ENCODE data around the gene BTAF1. TPM values are rescaled to one million over a fixed set of nuclear protein-coding genes. Genes with fewer than 3 reads are reported as not detected.

Gene BTAF1
- total RNA-seq, 1 donor from 2014 or later: 29.2 TPM

- no peak for TF ChIP-seq EZH2 (IDR thresholded peaks at IDR 0.05; ENCODE audit: insufficient read depth, low read length)
- no peak for TF ChIP-seq CTCF (IDR thresholded peaks at IDR 0.05; ENCODE audit: insufficient read depth, low read depth, low read length)
- H3K79me2 ChIP-seq (ENCODE audit: insufficient read depth, low read length): no peaks in the 10 kb centered on the region
- no peaks in the 10 kb centered on the region for H3K27me3 ChIP-seq (ENCODE audit: insufficient read depth, low read length)
- H3K4me2 ChIP-seq (ENCODE audit: low read length): peak overlapping the region; percentile 6
- no peaks in the 10 kb centered on the region for H3K36me3 ChIP-seq (ENCODE audit: insufficient read depth, low read length)
- DNase-seq (ENCODE audit: low read depth): no peak
- no peak overlapping the region for H3K4me3 ChIP-seq (ENCODE audit: insufficient read depth, low read depth, low read length)
- no peaks in the 10 kb centered on the region for H3K36me3 Mint-ChIP-seq (ENCODE audit: low read depth, unreplicated experiment)
- peaks cover 13% of the 10 kb centered on the region for H3K4me1 ChIP-seq (ENCODE audit: insufficient read depth, low read length)
- H3K9me3 Mint-ChIP-seq (ENCODE audit: unreplicated experiment): no peaks in the 10 kb centered on the region
- H3K27ac Mint-ChIP-seq (ENCODE audit: unreplicated experiment): no peak overlapping the region
- H3K9me3 ChIP-seq (ENCODE audit: insufficient read depth, low read depth, low read length): no peaks in the 10 kb centered on the region
- no peak for FAIRE-seq
- peaks cover 5% of the 10 kb centered on the region for H3K4me1 Mint-ChIP-seq (ENCODE audit: low read depth, unreplicated experiment)
- no peak overlapping the region for H3K9ac ChIP-seq (ENCODE audit: low read length)
- peak overlapping the region; percentile 24 for H2AFZ ChIP-seq (ENCODE audit: low read depth, low read length)
- H3K4me3 Mint-ChIP-seq (ENCODE audit: unreplicated experiment): no peak overlapping the region
- H3K27ac ChIP-seq (ENCODE audit: low read depth, low read length): no peak overlapping the region
- H4K20me1 ChIP-seq (ENCODE audit: insufficient read depth, low read length): no peaks in the 10 kb centered on the region
- H3K27me3 Mint-ChIP-seq (ENCODE audit: low read depth, unreplicated experiment): no peaks in the 10 kb centered on the region
These were observed 43.9 kb upstream of the BTAF1 start for GRCh38 chr10:91879515-91880170.

- H3K79me2 ChIP-seq (ENCODE audit: insufficient read depth, low read length): no peaks in the 10 kb centered on the region
- peak overlapping the region; percentile 24 for H2AFZ ChIP-seq (ENCODE audit: low read depth, low read length)
- FAIRE-seq (no peak), DNase-seq (ENCODE audit: low read depth) (no peak)
- Mint-ChIP-seq H3K4me1 (ENCODE audit: low read depth, unreplicated experiment) (peaks cover 5% of the 10 kb centered on the region), H3K27ac (ENCODE audit: unreplicated experiment) (no peak overlapping the region), H3K4me3 (ENCODE audit: unreplicated experiment) (no peak overlapping the region), H3K36me3 (ENCODE audit: low read depth, unreplicated experiment) (no peaks in the 10 kb centered on the region), H3K9me3 (ENCODE audit: unreplicated experiment) (no peaks in the 10 kb centered on the region), H3K27me3 (ENCODE audit: low read depth, unreplicated experiment) (no peaks in the 10 kb centered on the region)
- H3K4me1 ChIP-seq (ENCODE audit: insufficient read depth, low read length): peaks cover 13% of the 10 kb centered on the region
- no peaks in the 10 kb centered on the region for H3K36me3 ChIP-seq (ENCODE audit: insufficient read depth, low read length)
- H4K20me1 ChIP-seq (ENCODE audit: insufficient read depth, low read length): no peaks in the 10 kb centered on the region
- no peak overlapping the region for H3K9ac ChIP-seq (ENCODE audit: low read length)
- no peaks in the 10 kb centered on the region for H3K27me3 ChIP-seq (ENCODE audit: insufficient read depth, low read length)
- peak overlapping the region; percentile 6 for H3K4me2 ChIP-seq (ENCODE audit: low read length)
- no peaks in the 10 kb centered on the region for H3K9me3 ChIP-seq (ENCODE audit: insufficient read depth, low read depth, low read length)
- no peak for TF ChIP-seq CTCF (IDR thresholded peaks at IDR 0.05; ENCODE audit: insufficient read depth, low read depth, low read length)
- no peak for TF ChIP-seq EZH2 (IDR thresholded peaks at IDR 0.05; ENCODE audit: insufficient read depth, low read length)
- no peak overlapping the region for H3K27ac ChIP-seq (ENCODE audit: low read depth, low read length)
- H3K4me3 ChIP-seq (ENCODE audit: insufficient read depth, low read depth, low read length): no peak overlapping the region
These were observed 43.3 kb upstream of the BTAF1 start for GRCh38 chr10:91880310-91880709.

All from astrocyte (in vitro differentiated cells and primary cell).